ENCODE data around the gene EML1.

The EML1 gene

DNA sequence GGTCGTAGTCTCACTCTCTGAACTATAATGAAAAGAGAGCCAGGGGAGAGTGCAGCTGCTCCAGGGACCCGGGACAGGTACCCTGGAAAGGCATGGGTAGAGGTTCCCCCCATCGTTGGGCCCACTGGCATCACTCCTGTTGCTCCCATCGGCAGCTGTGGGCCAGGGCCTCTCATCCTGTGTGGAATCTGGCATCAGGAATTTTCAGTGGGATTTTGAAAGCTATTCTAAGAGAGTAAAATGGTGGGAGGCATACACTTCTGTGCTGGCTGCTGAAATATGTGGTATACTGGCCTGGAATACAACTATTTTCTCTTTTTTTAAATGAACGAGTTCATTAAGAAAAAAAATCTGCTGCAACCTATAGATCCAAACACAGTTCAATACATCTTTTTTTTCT, 38.1 kb downstream of the EML1 start:
- H3K4me1 ChIP-seq: no peaks in the 10 kb centered on the region
- no peak for DNase-seq
- intact Hi-C loops (cut with DNase I; ENCODE audit: low total_unique reads): no loop called here
- no peaks in the 10 kb centered on the region for H3K27me3 ChIP-seq
- H3K36me3 ChIP-seq: no peaks in the 10 kb centered on the region
- TF ChIP-seq, protein P1, sequence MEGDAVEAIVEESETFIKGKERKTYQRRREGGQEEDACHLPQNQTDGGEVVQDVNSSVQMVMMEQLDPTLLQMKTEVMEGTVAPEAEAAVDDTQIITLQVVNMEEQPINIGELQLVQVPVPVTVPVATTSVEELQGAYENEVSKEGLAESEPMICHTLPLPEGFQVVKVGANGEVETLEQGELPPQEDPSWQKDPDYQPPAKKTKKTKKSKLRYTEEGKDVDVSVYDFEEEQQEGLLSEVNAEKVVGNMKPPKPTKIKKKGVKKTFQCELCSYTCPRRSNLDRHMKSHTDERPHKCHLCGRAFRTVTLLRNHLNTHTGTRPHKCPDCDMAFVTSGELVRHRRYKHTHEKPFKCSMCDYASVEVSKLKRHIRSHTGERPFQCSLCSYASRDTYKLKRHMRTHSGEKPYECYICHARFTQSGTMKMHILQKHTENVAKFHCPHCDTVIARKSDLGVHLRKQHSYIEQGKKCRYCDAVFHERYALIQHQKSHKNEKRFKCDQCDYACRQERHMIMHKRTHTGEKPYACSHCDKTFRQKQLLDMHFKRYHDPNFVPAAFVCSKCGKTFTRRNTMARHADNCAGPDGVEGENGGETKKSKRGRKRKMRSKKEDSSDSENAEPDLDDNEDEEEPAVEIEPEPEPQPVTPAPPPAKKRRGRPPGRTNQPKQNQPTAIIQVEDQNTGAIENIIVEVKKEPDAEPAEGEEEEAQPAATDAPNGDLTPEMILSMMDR (IDR thresholded peaks at IDR 0.05): no peak
- H3K4me3 ChIP-seq: no peak overlapping the region
- no peaks in the 10 kb centered on the region for H3K9me3 ChIP-seq
- H3K27ac ChIP-seq: no peak overlapping the region

DNA sequence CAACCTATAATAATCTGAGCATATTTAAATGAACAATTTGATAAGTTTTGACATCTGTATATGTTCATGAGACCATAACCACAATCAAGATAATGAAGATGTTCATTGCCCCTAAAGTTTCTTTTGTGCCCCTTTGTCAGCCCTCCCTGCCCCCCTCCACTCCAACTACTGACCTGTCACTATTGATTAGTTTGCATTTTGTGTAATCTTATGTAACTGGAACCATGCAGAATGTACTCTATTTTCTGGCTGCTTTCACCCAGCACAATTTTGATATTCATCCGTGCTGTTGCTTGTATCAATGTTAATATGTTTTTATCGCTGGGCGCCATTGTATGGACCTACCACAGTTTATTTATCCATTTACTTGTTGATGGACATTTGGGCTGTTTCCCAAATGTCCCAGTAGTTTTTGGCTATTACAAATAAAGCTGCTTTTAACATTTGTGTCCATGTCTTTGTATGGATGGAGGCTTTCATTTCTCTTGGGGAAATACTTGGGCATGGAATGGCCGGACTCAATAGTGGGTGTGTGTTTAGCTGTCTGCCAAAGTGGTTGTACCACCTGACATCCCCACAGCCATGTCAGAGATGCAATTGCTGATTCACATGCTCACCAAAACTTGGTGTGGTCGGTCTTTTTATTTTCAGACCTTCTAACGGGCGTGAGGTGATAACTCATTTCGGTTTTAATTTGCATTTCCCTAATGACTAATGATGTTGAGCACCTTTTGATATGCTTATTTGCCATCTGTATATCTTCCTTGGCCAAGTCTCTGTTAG, 38.9 kb downstream of the EML1 start:
- DNase-seq: no peak
- intact Hi-C loops (cut with DNase I; ENCODE audit: low total_unique reads): no loop called here

DNA sequence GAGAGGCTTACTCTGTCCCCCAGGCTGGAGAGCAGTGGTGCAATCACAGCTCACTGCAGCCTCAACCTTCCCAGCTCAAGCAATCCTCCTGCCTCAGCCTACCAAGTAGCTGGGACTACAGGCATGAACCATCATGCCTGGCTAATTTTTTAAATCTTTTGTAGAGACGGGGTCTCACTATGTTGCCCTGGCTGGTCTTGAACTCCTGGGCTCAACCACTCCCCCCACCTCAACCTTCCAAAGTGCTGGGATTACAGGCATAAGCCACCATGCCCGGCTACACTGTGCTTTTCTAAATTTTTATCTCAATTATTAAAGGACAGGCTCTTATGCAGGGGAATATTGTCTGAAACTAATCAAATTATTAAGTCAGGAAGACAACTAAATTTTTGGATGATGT, 44.6 kb downstream of the EML1 start:
- no peaks in the 10 kb centered on the region for H3K9me3 ChIP-seq
- TF ChIP-seq, protein P1 (IDR thresholded peaks at IDR 0.05): no peak
- intact Hi-C loops (cut with DNase I; ENCODE audit: low total_unique reads): no loop called here
- no peak overlapping the region for H3K27ac ChIP-seq
- DNase-seq: no peak
- no peaks in the 10 kb centered on the region for H3K36me3 ChIP-seq
- H3K4me1 ChIP-seq: no peaks in the 10 kb centered on the region
- no peaks in the 10 kb centered on the region for H3K27me3 ChIP-seq
- no peak overlapping the region for H3K4me3 ChIP-seq

More for the DNA sequence above, 38.9 kb downstream of the EML1 start:
- Histone ChIP-seq H3K36me3 (no peaks in the 10 kb centered on the region), H3K4me1 (no peaks in the 10 kb centered on the region), H3K27me3 (no peaks in the 10 kb centered on the region), H3K4me3 (no peak overlapping the region), H3K9me3 (no peaks in the 10 kb centered on the region), H3K27ac (no peak overlapping the region)
- TF ChIP-seq, protein P1 (IDR thresholded peaks at IDR 0.05): no peak

DNA sequence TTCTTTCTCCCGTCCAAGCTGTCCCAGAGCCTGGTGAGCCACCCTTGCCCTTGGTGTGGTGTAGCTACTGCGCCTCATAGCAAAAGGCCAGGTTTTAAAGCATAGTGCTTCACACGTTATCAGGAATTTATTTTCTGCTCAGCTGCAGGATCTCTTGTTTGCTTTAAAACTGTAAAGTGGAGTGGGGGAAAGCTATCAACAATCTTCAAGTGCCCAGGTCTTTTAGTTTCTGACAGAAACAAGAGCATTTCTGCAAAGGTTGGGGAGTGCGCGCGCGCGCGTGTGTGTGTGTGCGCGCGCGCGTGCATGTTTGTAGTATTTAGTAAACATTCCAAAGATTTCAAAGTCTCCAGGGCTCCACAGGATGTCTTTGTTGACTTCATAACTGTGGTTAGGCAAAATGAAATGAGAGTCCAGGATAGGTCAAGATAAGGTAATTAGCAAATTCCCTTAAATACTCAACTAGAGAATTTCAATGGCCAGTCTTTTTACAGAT, 45.5 kb downstream of the EML1 start:
- TF ChIP-seq, protein P1 (IDR thresholded peaks at IDR 0.05): no peak
- no peaks in the 10 kb centered on the region for H3K27me3 ChIP-seq
- DNase-seq: no peak
- H3K36me3 ChIP-seq: no peaks in the 10 kb centered on the region
- no peak overlapping the region for H3K27ac ChIP-seq
- H3K4me3 ChIP-seq: no peak overlapping the region
- no peaks in the 10 kb centered on the region for H3K4me1 ChIP-seq
- intact Hi-C loops (cut with DNase I; ENCODE audit: low total_unique reads): no loop called here
- H3K9me3 ChIP-seq: no peaks in the 10 kb centered on the region

DNA sequence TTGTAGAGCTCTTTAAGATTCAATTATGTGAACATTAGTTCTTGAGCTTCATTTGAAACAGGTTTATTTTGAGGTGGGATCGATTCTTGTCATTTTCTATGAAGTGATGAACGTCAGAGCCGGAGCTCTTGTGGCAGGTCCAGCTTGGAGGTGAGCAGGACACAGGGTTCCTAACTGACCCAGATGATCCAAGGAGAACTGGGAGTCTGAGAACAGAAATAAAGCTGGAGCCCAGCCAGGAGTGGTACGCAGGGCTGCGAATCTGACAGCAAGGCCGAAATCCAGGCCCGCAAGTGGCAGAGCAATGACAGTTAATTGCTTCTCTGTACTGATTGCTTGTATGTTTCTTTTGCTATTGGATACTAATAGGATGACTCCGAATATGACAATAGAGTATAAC, 46.5 kb downstream of the EML1 start:
- Histone ChIP-seq H3K4me1 (no peaks in the 10 kb centered on the region), H3K27ac (no peak overlapping the region), H3K4me3 (no peak overlapping the region), H3K27me3 (no peaks in the 10 kb centered on the region), H3K9me3 (no peaks in the 10 kb centered on the region), H3K36me3 (no peaks in the 10 kb centered on the region)
- DNase-seq: no peak
- intact Hi-C loops (cut with DNase I; ENCODE audit: low total_unique reads): no loop called here
- TF ChIP-seq, protein P1 (IDR thresholded peaks at IDR 0.05): no peak

Measured in tibial artery (tissue), 4 donors.